GM18498 (cell line): ENCODE measurements around the gene CDH20.

Source experiments
- ATAC-seq: cut with Tn5 transposase; IDR thresholded peaks from one replicate; pipeline ENCODE4 v1.9.1; 2021; ENCODE audit warnings: mild to moderate bottlenecking, moderate library complexity; ENCODE audit not compliant: unreplicated experiment

The CDH20 gene

GRCh38 chr18:61503688-61504087, 170.5 kb downstream of the CDH20 start:
- no peak for ATAC-seq

DNA sequence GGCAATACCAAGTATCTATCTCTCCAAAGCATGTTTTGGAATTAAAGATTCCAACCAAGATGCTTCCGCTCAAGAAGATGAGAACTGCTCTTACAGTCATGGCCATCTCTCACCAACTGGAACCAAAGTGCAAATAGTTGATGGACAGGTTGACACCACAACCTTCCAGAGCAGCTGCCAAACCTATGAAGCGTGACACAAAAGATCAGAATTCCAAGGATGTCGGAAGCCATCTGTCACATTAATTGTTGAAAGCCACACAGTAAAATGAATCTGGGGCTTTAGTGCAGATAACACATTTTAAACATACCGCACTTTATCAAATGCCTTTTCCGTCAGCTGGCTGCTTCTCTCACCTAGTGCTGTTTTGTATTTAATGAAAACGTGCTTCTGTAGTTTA, 195.7 kb downstream of the CDH20 start:
- no peak for ATAC-seq

GRCh38 chr18:61530681-61531080, 197.5 kb downstream of the CDH20 start:
- ATAC-seq: no peak

DNA sequence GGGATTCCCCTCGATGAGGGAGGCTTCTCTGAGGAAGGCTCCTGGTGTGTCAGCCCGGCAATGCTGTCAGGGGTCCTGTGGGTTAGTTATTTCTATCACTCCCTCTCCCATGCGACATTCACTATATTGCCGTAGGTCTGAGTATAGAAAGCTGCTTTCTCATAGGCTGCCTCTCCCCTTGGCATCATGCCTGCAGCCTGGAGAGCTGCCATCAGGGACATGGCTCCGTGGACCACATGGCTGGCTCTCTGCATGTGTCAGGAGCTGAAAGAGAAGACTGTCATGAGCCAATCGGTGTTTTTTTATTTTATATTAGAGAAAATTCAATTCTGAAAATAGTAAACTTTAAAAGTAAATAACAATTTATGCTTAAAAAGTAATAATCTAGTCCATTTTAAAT, 198.0 kb downstream of the CDH20 start:
- no peak for ATAC-seq

DNA sequence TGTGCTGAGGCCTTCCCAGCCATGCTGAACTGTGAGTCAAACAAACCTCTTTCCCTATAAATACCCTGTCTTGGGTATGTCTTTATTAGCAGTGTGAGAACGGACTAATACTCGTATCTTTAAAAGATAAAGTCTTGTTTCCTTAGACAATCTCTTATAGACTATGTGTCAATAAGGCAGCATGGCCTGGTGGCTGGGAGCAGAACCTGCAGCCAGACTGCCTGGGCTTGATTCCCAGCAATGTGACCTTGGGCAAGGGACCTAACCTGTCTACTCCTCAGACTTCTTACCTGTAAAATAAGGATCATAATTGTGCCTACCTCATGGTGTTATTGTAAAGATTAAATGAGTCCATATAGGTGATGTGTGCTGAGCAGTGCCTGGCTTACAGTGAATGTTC, 198.7 kb downstream of the CDH20 start:
- ATAC-seq: no peak

DNA sequence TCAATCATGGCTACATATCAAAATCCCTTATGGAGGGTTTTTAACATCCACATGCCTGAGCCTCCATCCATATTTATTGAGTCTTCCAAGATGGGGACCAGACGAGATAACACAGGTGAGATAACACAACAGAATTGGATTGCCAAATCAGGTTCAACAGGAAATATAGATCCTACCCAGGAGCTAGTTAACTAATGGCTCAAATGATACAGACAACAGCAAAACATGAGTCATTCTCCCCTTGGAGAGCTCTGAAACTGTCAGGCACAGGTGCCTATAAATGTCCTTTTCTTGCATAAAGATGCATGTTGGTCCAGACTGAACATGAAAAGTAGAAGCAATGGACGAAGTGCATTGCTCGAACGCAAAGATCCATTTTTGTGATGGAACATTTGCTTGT, 202.2 kb downstream of the CDH20 start:
- no peak for ATAC-seq

- no peak for ATAC-seq
Observed at GRCh38 chr18:61541673-61542072, 208.4 kb downstream of the CDH20 start.

- no peak for ATAC-seq
Observed at GRCh38 chr18:61542596-61542995, 209.4 kb downstream of the CDH20 start.

GRCh38 chr18:61543518-61543917, 210.3 kb downstream of the CDH20 start:
- ATAC-seq: no peak

GRCh38 chr18:61544178-61544577, 210.9 kb downstream of the CDH20 start:
- no peak for ATAC-seq

DNA sequence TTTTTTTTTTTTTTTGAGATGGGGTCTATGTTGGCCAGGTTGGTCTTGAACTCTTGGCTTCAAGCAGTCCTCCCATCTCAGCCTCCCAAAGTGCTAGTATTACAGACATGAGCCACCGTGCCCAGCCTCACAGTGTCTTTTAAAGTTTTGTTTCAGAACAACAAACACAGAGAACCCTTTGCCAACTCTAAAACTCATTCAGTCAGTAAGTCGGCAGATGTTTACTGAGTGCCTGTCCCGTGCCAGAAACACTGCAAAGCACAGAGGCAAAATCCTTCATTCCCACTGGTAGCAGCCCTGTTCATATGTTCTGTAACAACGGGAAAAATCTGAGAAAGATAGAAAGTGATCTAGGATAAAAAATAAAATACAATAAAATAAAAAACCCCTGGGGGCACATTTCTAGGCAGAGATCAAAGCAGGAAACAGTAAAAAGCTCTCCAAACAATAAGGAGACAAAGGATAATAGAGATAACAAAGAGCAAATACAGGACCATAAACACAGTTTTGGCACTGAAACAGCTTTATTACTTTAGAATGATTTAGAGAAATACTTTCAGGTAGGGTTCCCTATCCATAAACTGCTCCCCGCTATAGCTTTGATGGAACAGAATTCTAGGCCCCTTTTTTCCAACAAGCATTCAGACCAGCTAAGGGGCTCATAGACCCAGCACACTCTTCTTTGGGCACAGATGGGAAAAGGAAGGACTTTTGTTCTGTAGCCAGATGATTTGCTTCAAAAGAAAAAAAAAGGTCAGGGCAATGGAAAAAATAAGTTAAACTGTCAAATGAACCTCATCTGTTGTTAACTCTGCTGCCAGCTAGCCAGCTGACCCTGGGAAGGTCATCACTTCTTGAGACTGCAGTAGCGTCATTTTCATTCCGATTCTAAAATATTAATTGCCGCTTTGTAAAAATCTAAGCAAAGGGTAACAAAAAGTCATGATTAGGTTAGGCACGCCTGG, 212.3 kb downstream of the CDH20 start:
- no peak for ATAC-seq

GRCh38 chr18:61546590-61546989, 213.4 kb downstream of the CDH20 start:
- ATAC-seq: no peak

DNA sequence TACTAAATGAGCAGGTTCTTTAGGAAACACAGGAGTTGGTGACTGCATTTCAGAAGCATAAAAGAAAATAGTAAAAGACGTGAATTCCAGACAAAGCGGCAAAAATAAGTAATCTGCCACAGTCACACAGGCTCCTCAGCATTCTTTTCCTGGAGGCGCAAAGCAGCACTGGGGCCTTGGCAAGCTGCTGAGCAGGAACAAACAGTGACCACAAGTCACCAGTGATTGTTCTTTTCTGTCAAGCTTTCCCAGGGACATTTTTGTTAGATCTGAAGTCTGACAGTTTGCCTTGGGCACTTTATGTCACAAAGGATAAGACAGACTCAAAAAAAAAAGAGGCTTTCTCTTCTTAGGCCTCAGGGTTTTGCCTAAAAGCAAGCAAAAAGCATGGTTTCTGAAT, 216.2 kb downstream of the CDH20 start:
- ATAC-seq: no peak

DNA sequence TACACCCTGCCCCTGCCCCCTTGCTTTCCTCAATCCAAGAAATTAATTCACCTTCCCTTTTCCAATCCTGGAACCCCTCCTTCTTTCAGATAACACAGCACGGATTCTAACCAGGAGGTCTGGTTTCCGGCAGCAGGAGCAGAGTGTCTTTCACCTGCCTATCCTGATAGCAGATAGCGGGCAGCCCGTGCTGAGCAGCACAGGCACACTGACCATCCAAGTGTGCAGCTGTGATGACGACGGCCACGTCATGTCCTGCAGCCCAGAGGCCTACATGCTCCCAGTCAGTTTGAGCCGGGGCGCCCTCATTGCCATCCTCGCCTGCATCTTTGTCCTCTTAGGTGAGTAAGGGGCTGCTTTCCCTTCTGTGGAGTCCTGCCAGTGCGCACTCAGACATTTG, 216.7 kb downstream of the CDH20 start:
- no peak for ATAC-seq

- peak; percentile 84 for ATAC-seq
Observed at GRCh38 chr18:61551586-61551985, 218.4 kb downstream of the CDH20 start.

- no peak for ATAC-seq
Observed at GRCh38 chr18:61553045-61553659, 219.9 kb downstream of the CDH20 start.

GRCh38 chr18:61554117-61554776, 221.0 kb downstream of the CDH20 start:
- no peak for ATAC-seq

DNA sequence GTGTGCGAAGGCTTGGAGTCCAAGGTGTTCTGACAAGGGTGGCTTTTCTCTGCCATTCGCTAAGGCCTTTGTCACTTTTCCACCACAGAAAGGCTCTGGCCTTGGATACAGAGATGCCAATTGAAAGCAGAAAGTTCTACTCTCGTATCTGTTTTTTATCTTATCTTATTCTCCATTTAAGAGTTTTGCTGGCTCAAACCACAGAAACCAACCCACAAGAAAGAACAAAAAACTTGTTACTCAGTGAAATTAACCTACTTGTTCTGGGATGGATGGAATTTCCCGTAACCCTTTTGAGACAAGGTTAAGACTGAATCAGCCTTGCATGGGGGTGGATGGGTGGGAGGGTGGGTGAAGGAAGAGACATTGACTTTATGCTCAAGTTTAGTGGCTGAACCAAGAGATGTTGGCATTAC, 221.7 kb downstream of the CDH20 start:
- ATAC-seq: no peak

GRCh38 chr18:61556316-61556715, 223.1 kb downstream of the CDH20 start:
- ATAC-seq: no peak

DNA sequence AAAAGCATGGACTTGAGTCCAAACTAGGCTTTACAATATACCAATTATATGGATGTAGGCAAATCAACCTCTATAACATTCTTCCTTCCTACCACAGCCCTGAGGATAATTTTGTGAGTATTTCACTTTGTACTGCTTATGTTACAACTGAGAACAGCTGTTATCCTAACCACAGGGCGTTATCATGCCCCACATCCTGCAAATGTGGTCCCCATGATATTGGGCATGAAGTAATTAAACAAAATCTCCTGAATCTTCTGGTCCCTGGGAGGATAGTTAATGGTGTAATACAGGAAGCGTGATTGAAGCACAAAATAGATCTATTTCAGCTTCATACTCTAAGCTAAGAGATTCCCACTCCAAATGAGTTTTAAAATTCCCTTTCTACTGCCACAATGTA, 223.6 kb downstream of the CDH20 start:
- no peak for ATAC-seq

DNA sequence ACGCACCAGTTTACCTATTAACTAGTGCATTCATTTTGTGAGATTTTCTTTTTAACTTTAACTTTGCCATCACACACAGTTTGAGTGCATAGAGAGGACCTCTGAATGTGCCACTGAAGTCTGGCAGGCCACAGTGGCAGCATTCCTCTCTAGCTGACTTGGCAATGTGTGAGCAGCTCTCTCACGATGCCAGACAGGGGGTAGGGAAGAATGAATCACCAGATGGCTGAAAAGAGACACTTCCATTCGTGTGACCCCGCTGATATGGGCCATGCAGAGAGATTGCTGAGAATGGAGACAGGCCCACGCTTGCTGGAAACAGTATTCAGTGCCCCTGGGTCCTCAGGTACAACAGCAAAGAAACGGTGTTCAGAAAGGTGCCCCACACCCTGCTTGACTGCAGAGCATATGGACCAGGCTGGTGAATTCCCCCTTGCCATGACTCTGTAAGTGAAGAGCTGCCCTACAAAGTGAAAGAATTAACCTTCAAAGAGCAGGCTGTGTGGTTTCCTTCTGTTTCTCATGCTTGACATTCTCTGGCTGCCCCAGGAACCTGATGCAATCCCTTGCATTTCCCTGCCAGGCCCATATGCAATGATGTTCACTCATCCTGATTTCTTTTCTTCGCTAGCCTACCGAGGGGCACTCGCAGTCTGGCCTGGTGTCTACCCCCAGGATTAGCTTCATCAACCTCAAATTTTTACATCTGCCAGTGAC, 236.1 kb downstream of the CDH20 start:
- ATAC-seq: no peak
